Measurements from ENCODE around the gene PLXNA3. TPM values are rescaled to one million over a fixed set of nuclear protein-coding genes. Genes with fewer than 3 reads are reported as not detected.
A peak's percentile ranks its signal among the peaks of the same experiment; 100 is the strongest.

Gene PLXNA3
- total and polyA plus RNA-seq, 10 of the 15 experiments (the other 5 are each of a cell fraction or from before 2014, with no cell fraction given) = 0.26 to 26.8 (median 3.4) TPM

DNA sequence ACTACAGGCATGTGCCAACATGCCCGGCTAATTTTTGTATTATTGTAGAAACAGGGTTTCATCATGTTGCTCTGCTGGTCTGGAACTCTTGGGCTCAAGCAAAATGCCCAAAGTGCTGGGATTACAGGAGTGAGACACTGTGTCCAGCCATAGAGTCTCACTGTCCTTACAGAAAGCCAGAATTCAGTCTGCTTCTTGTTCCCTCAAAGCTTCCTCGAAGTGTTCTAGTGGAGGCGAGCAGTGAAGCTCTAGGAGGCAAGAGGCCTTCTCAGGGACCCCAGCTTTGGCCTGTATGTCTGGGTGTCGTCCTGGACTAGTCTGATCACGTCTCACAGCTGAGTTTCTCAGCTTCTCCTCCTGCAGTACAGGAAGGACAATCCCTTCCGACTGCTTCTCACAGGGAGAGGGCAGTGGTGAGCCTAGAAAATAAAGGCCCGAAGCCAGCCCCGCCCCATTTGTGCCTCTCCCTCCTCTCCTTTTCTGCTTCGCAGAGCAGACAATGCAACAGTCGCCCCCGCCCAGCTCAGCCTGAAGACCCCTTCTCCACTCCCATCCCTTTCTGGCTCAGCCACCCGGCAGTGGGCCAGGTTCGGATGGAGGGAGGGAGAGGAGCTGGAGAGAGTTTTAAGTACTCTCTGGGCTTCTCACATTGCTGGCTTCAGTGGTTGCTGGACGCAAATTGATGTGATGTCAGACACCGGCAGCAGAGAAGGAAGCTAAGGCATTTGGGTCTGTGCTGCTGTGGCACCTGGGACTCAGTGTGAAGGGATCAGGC, 69.0 kb downstream of the PLXNA3 start (continued):
- TF ChIP-seq, protein P1, sequence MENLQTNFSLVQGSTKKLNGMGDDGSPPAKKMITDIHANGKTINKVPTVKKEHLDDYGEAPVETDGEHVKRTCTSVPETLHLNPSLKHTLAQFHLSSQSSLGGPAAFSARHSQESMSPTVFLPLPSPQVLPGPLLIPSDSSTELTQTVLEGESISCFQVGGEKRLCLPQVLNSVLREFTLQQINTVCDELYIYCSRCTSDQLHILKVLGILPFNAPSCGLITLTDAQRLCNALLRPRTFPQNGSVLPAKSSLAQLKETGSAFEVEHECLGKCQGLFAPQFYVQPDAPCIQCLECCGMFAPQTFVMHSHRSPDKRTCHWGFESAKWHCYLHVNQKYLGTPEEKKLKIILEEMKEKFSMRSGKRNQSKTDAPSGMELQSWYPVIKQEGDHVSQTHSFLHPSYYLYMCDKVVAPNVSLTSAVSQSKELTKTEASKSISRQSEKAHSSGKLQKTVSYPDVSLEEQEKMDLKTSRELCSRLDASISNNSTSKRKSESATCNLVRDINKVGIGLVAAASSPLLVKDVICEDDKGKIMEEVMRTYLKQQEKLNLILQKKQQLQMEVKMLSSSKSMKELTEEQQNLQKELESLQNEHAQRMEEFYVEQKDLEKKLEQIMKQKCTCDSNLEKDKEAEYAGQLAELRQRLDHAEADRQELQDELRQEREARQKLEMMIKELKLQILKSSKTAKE (IDR thresholded peaks at IDR 0.05; ENCODE audit: low read depth, poor library complexity, severe bottlenecking) = no peak
- TF ChIP-seq MYB (IDR thresholded peaks at IDR 0.05; ENCODE audit: borderline replicate concordance, low read depth, low read length) (no peak), RAD21 (IDR thresholded peaks at IDR 0.05; ENCODE audit: insufficient read depth, low read depth, low read length) (peak; percentile 27; the same call in 1 of the 2 replicates), CUX1 (IDR thresholded peaks at IDR 0.05; ENCODE audit: insufficient replicate concordance, low read depth, low read length) (no peak), EP300 (IDR thresholded peaks at IDR 0.05; ENCODE audit: borderline replicate concordance in 1 of 2, control insufficient read depth in 1 of 2, low read depth in 2 of 2, low read length in 2 of 2) (no peak), KAT2A (conservative IDR thresholded peaks at IDR 0.05; ENCODE audit: control insufficient read depth, low read depth, low read length) (no peak), ELK1 (IDR thresholded peaks at IDR 0.05; ENCODE audit: low read depth, low read length) (no peak), RB1 (IDR thresholded peaks at IDR 0.05; ENCODE audit: borderline replicate concordance) (no peak), CBFB (IDR thresholded peaks at IDR 0.05; ENCODE audit: low read depth) (no peak), TCF3 (IDR thresholded peaks at IDR 0.05; ENCODE audit: borderline replicate concordance, insufficient read depth, low read depth, low read length) (no peak), CREB1 (IDR thresholded peaks at IDR 0.05; ENCODE audit: low read depth) (no peak), ZNF24 (IDR thresholded peaks at IDR 0.05) (no peak), STAT3 (IDR thresholded peaks at IDR 0.05; ENCODE audit: low read depth, low read length) (no peak), NFYB (IDR thresholded peaks at IDR 0.05; ENCODE audit: insufficient read depth, low read depth, low read length) (no peak), EED (IDR thresholded peaks at IDR 0.05; ENCODE audit: low read depth) (0 out of 2 replicates have a peak, but pooled peaks have one; percentile 18)
- TF ChIP-seq, protein P2, sequence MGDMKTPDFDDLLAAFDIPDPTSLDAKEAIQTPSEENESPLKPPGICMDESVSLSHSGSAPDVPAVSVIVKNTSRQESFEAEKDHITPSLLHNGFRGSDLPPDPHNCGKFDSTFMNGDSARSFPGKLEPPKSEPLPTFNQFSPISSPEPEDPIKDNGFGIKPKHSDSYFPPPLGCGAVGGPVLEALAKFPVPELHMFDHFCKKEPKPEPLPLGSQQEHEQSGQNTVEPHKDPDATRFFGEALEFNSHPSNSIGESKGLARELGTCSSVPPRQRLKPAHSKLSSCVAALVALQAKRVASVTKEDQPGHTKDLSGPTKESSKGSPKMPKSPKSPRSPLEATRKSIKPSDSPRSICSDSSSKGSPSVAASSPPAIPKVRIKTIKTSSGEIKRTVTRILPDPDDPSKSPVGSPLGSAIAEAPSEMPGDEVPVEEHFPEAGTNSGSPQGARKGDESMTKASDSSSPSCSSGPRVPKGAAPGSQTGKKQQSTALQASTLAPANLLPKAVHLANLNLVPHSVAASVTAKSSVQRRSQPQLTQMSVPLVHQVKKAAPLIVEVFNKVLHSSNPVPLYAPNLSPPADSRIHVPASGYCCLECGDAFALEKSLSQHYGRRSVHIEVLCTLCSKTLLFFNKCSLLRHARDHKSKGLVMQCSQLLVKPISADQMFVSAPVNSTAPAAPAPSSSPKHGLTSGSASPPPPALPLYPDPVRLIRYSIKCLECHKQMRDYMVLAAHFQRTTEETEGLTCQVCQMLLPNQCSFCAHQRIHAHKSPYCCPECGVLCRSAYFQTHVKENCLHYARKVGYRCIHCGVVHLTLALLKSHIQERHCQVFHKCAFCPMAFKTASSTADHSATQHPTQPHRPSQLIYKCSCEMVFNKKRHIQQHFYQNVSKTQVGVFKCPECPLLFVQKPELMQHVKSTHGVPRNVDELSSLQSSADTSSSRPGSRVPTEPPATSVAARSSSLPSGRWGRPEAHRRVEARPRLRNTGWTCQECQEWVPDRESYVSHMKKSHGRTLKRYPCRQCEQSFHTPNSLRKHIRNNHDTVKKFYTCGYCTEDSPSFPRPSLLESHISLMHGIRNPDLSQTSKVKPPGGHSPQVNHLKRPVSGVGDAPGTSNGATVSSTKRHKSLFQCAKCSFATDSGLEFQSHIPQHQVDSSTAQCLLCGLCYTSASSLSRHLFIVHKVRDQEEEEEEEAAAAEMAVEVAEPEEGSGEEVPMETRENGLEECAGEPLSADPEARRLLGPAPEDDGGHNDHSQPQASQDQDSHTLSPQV (IDR thresholded peaks at IDR 0.05) = no peak
